Naive thymus-derived CD4-positive, alpha-beta T cell (primary cell): ENCODE measurements around the gene AKIP1. TPM values are rescaled to one million over a fixed set of nuclear protein-coding genes. Genes with fewer than 3 reads are reported as not detected.
A peak's percentile ranks its signal among the peaks of the same experiment; 100 is the strongest.
"Not testable (repeated sequence)": the region's sequence is repeated elsewhere in the genome, so short reads cannot be mapped to it uniquely, and the experiment has no call there.

Experiments
- ATAC-seq: fragments of 150-1000 bp; cut with Tn5 transposase; 2 replicates; pipeline ENCODE4 v1.10.0; 2021; ENCODE audit warnings: mild to moderate bottlenecking, moderate library complexity
- CTCF ChIA-PET: fragments of 350-600 bp; sonication (Branson Sonifier 250); formaldehyde crosslinking; loops from one replicate; lab custom pipeline; 2021; ENCODE audit warnings: antibody characterized with exemption; lab: Charles Lee
- POLR2A ChIA-PET: fragments of 350-600 bp; sonication (Branson Sonifier 250); formaldehyde crosslinking; loops from one replicate; lab custom pipeline; 2021; ENCODE audit warnings: antibody characterized with exemption, inconsistent platforms; lab: Charles Lee
- DNase-seq, 9 donors: peaks; one replicate each; pipeline versions ENCODE4 v3.0.0 to v3.0.0-alpha.2; 2020 to 2022; ENCODE audit warnings: mixed read lengths in 1 of 9
- H3K27ac ChIP-seq: one replicate; pipeline ENCODE4 v1.7.0; 2013; ENCODE audit warnings: mild to moderate bottlenecking, low read depth, low read length, moderate library complexity
- H3K27me3 ChIP-seq, 2 donors: one replicate each; pipeline ENCODE4 v1.7.0; 2013; ENCODE audit warnings: low read length in 2 of 2, mild to moderate bottlenecking in 2 of 2, moderate library complexity in 2 of 2; ENCODE audit not compliant: control insufficient read depth in 2 of 2, insufficient read depth in 2 of 2
- H3K36me3 ChIP-seq, 3 experiments: 1 replicate in 2 of 3; 2 replicates in 1 of 3; pipeline ENCODE4 v1.7.0; 2013; ENCODE audit warnings: low read length in 3 of 3, mild to moderate bottlenecking in 3 of 3, moderate library complexity in 1 of 3; ENCODE audit not compliant: insufficient read depth in 3 of 3, control insufficient read depth in 2 of 3
- H3K4me1 ChIP-seq, 2 donors: one replicate each; pipeline ENCODE4 v1.7.0; 2013; ENCODE audit warnings: low read length in 2 of 2, mild to moderate bottlenecking in 2 of 2, moderate library complexity in 1 of 2; ENCODE audit not compliant: control insufficient read depth in 2 of 2, insufficient read depth in 2 of 2
- H3K4me3 ChIP-seq: 2 replicates; pipeline ENCODE4 v1.7.0; 2013; ENCODE audit warnings: mild to moderate bottlenecking, low read length
- H3K9me3 ChIP-seq, 3 experiments: 1 replicate in 2 of 3; 2 replicates in 1 of 3; pipeline ENCODE4 v1.7.0; 2013; ENCODE audit warnings: low read length in 3 of 3; ENCODE audit not compliant: control insufficient read depth in 2 of 3
- H3K27ac Mint-ChIP-seq, 9 donors: one replicate each; pipeline ENCODE4 v1.8.0; 2020 to 2022; ENCODE audit warnings: mixed read lengths in 9 of 9, mild to moderate bottlenecking in 8 of 9, moderate library complexity in 5 of 9, inconsistent platforms in 2 of 9
- H3K27me3 Mint-ChIP-seq, 5 donors: one replicate each; pipeline ENCODE4 v1.8.0; 2021 to 2022; ENCODE audit warnings: mixed read lengths in 5 of 5, mild to moderate bottlenecking in 1 of 5
- H3K36me3 Mint-ChIP-seq, 5 donors: one replicate each; pipeline ENCODE4 v1.8.0; 2020 to 2022; ENCODE audit warnings: mixed read lengths in 5 of 5, mild to moderate bottlenecking in 3 of 5, inconsistent platforms in 1 of 5
- H3K4me1 Mint-ChIP-seq, 7 donors: one replicate each; pipeline ENCODE4 v1.8.0; 2020 to 2022; ENCODE audit warnings: mixed read lengths in 7 of 7, mild to moderate bottlenecking in 3 of 7, inconsistent platforms in 1 of 7
- H3K4me3 Mint-ChIP-seq, 10 donors: one replicate each; pipeline ENCODE4 v1.8.0; 2020 to 2022; ENCODE audit warnings: mild to moderate bottlenecking in 10 of 10, mixed read lengths in 10 of 10, moderate library complexity in 6 of 10, inconsistent platforms in 2 of 10
- H3K9me3 Mint-ChIP-seq, 11 donors: one replicate each; pipeline ENCODE4 v1.8.0; 2020 to 2022; ENCODE audit warnings: mixed read lengths in 11 of 11, mild to moderate bottlenecking in 4 of 11, inconsistent platforms in 1 of 11, moderate library complexity in 1 of 11
- intact Hi-C, 2 donors: fragments of 100-400 bp; cut with micrococcal nuclease; formaldehyde crosslinking; loops; one replicate each; pipeline ENCODE4 v1.15.1; 2023
- polyA plus RNA-seq, 2 donors: library from polyadenylated mRNA; unstranded; fragments of 300-500 nt; fragmentation: Illumina TruSeq; gene quantifications; one replicate each; pipeline ENCODE4 v1.2.3, GENCODE V29; 2021
- total RNA-seq, 6 experiments: library from RNA in 5 of 6; stranded (reverse) in 5 of 6; gene quantifications; 1 replicate in 5 of 6; 2 replicates in 1 of 6; pipeline ENCODE4 v1.2.3 and lab custom pipeline; 2021 to 2026

The AKIP1 gene
- total and polyA plus RNA-seq, 7 experiments from 2014 or later = 5.6 to 20.9 (median 10.0) TPM

GRCh38 chr11:8870411-8871170 lies 40.4 kb upstream of the AKIP1 start:
- Mint-ChIP-seq H3K9me3 (no peaks in the 10 kb centered on the region), H3K36me3 (no peaks in the 10 kb centered on the region), H3K27ac (no peak overlapping the region), H3K4me1 (peaks cover 8 to 21% (median 14%) of the 10 kb centered on the region in 7 donors), H3K27me3 (peaks cover 24 to 70% (median 56%) of the 10 kb centered on the region in 5 donors), H3K4me3 (peak overlapping the region; percentile 45 to 79 (median 68))
- CTCF ChIA-PET = interaction anchor here (0.6 kb wide), 1 partner anchor 43 kb away, joined by 3 read pairs; no protein-coding TSS in a partner anchor
- Histone ChIP-seq H3K4me1 (no peaks in the 10 kb centered on the region), H3K27ac (no peak overlapping the region), H3K27me3 (peaks cover 0 to 7% of the 10 kb centered on the region in 2 donors), H3K4me3 (no peak overlapping the region), H3K36me3 (no peaks in the 10 kb centered on the region), H3K9me3 (no peaks in the 10 kb centered on the region)
- POLR2A ChIA-PET = no interaction called here
- no peak for ATAC-seq
- intact Hi-C loops = loop anchor here in 1 of 2 donors (5.0 kb wide), 1 partner anchor 42 kb away; the partner anchor contains the start of gene AKIP1
- DNase-seq = no peak

GRCh38 chr11:8871171-8871775 lies 39.7 kb upstream of the AKIP1 start:
- no peaks in the 10 kb centered on the region for H3K4me1 ChIP-seq
- H3K9me3 Mint-ChIP-seq = no peaks in the 10 kb centered on the region
- intact Hi-C loops = loop anchor here in 1 of 2 donors (5.0 kb wide), 1 partner anchor 41 kb away; the partner anchor contains the start of gene AKIP1
- no peak for ATAC-seq
- peaks cover 24 to 69% (median 54%) of the 10 kb centered on the region in 5 donors for H3K27me3 Mint-ChIP-seq
- H3K4me3 Mint-ChIP-seq = peak overlapping the region in 8 of 10 donors; percentile 16 to 79 (median 51)
- H3K27me3 ChIP-seq = peaks cover 0 to 7% of the 10 kb centered on the region in 2 donors
- DNase-seq = no peak
- peaks cover 8 to 21% (median 14%) of the 10 kb centered on the region in 7 donors for H3K4me1 Mint-ChIP-seq
- POLR2A ChIA-PET = no interaction called here
- no peaks in the 10 kb centered on the region for H3K9me3 ChIP-seq
- no peak overlapping the region for H3K27ac ChIP-seq
- no peak overlapping the region for H3K4me3 ChIP-seq
- no peaks in the 10 kb centered on the region for H3K36me3 ChIP-seq
- H3K27ac Mint-ChIP-seq = no peak overlapping the region
- no peaks in the 10 kb centered on the region for H3K36me3 Mint-ChIP-seq
- CTCF ChIA-PET = no interaction called here

GRCh38 chr11:8871962-8872361 lies 39.0 kb upstream of the AKIP1 start:
- H3K4me1 Mint-ChIP-seq = peaks cover 8 to 21% (median 14%) of the 10 kb centered on the region in 7 donors
- peaks cover 27 to 65% (median 51%) of the 10 kb centered on the region in 5 donors for H3K27me3 Mint-ChIP-seq
- peak overlapping the region in 4 of 10 donors; percentile 19 to 79 (median 56) for H3K4me3 Mint-ChIP-seq

DNA sequence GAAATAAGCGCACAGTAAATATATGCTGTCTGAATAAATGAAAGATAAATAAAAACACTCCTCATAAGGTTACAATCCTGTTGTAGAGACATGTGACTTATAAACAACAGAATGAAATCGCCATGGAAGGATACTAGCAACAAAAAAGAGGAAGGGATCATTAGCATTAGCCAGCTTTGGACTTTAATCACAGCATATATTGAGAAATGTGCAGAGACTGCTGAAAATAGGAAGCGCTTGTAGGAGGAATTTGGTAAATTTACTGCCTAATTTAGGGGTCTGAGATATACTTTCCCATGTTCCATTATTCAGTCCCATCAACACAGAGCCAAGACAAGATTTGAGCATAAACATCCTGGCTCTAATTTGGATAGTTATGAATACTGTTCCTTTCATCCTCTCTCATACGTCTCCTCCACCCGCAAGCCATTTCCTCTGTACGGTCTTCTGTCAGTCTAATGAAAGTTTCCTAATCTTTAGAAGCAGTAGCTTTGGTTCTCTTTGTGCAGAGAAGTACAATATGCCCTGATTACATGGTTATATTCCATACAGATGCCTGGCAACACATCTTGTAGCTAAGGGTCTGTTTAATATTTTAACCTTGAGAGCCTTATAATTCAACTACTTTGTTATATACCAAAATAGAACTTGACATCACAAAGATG lies 37.1 kb upstream of the AKIP1 start:
- Histone ChIP-seq H3K9me3 (no peaks in the 10 kb centered on the region), H3K4me1 (no peaks in the 10 kb centered on the region), H3K27me3 (peaks cover 0 to 7% of the 10 kb centered on the region in 2 donors), H3K4me3 (no peak overlapping the region), H3K36me3 (no peaks in the 10 kb centered on the region), H3K27ac (no peak overlapping the region)
- ATAC-seq (no peak), DNase-seq (no peak)
- no peak overlapping the region for H3K4me3 Mint-ChIP-seq
- H3K27ac Mint-ChIP-seq = no peak overlapping the region
- no peaks in the 10 kb centered on the region for H3K36me3 Mint-ChIP-seq
- peaks cover 0 to 2% (median 0%) of the 10 kb centered on the region in 11 donors for H3K9me3 Mint-ChIP-seq
- peaks cover 18 to 59% (median 42%) of the 10 kb centered on the region in 5 donors for H3K27me3 Mint-ChIP-seq
- peaks cover 8 to 21% (median 14%) of the 10 kb centered on the region in 7 donors for H3K4me1 Mint-ChIP-seq
- POLR2A ChIA-PET = no interaction called here
- intact Hi-C loops = loop anchor here in 1 of 2 donors (5.0 kb wide), 1 partner anchor 38 kb away; the partner anchor contains the start of gene AKIP1
- CTCF ChIA-PET = no interaction called here

More at GRCh38 chr11:8871962-8872361, 39.0 kb upstream of the AKIP1 start:
- ChIA-PET CTCF (no interaction called here), POLR2A (no interaction called here)
- H3K27me3 ChIP-seq = peaks cover 0 to 7% of the 10 kb centered on the region in 2 donors
- H3K9me3 ChIP-seq = no peaks in the 10 kb centered on the region
- no peaks in the 10 kb centered on the region for H3K36me3 ChIP-seq
- no peaks in the 10 kb centered on the region for H3K4me1 ChIP-seq
- no peaks in the 10 kb centered on the region for H3K9me3 Mint-ChIP-seq
- intact Hi-C loops = loop anchor here in 1 of 2 donors (5.0 kb wide), 1 partner anchor 40 kb away; the partner anchor contains the start of gene AKIP1
- ATAC-seq (no peak), DNase-seq (no peak)
- no peak overlapping the region for H3K4me3 ChIP-seq
- no peak overlapping the region for H3K27ac ChIP-seq
- H3K36me3 Mint-ChIP-seq = no peaks in the 10 kb centered on the region
- no peak overlapping the region for H3K27ac Mint-ChIP-seq

DNA sequence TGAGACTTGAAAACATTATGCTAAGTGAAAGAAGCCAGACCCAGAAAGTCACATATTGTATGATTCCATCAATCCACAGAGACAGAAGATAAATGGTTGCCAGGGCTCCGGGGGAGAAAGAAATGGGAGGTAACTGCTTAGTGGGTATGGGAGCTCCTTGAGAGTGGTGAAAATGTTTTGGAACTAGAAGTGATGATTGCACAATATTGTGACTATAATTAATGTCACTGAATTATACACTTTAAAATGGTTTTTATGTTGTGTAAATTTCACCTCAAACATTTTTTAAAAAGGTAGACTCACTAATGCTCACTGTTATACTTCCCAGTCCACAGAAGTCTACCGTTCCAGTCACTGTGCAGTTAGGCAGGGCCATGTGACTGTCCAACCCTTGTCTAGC lies 32.2 kb upstream of the AKIP1 start:
- Mint-ChIP-seq H3K4me1 (peaks cover 0 to 8% (median 7%) of the 10 kb centered on the region in 7 donors), H3K27ac (no peak overlapping the region), H3K4me3 (no peak overlapping the region), H3K27me3 (peaks cover 4 to 36% (median 26%) of the 10 kb centered on the region in 5 donors), H3K36me3 (no peaks in the 10 kb centered on the region), H3K9me3 (peaks cover 0 to 2% (median 0%) of the 10 kb centered on the region in 11 donors)
- ATAC-seq (no peak), DNase-seq (no peak)
- Histone ChIP-seq H3K4me3 (no peak overlapping the region), H3K9me3 (no peaks in the 10 kb centered on the region), H3K27me3 (no peaks in the 10 kb centered on the region), H3K4me1 (no peaks in the 10 kb centered on the region), H3K36me3 (no peaks in the 10 kb centered on the region), H3K27ac (no peak overlapping the region)
- ChIA-PET CTCF (no interaction called here), POLR2A (no interaction called here)
- intact Hi-C loops = no loop called here

GRCh38 chr11:8881585-8881984 lies 29.4 kb upstream of the AKIP1 start:
- H3K27ac ChIP-seq, POLR2A ChIA-PET, intact Hi-C loops, H3K36me3 ChIP-seq, H3K4me3 ChIP-seq, H3K4me1 Mint-ChIP-seq, H3K9me3 ChIP-seq, H3K27ac Mint-ChIP-seq, DNase-seq, ATAC-seq, H3K4me1 ChIP-seq, H3K4me3 Mint-ChIP-seq, H3K9me3 Mint-ChIP-seq, CTCF ChIA-PET, H3K27me3 ChIP-seq, H3K36me3 Mint-ChIP-seq: not testable (repeated sequence)
- H3K27me3 Mint-ChIP-seq = peaks cover 1 to 32% (median 21%) of the 10 kb centered on the region in 5 donors
